Measurements from ENCODE around the gene FAM210B.

The FAM210B gene

GRCh38 chr20:56369179-56369578 is 10.4 kb downstream of the FAM210B start:
- Histone ChIP-seq H3K4me1 (ENCODE audit: control extremely low read depth in 1 of 4, control insufficient read depth in 4 of 4, insufficient read depth in 4 of 4, low read length in 3 of 4) (peaks cover 0 to 6% (median 2%) of the 10 kb centered on the region in 4 experiments), H3K27me3 (replicated peaks in 2 of 5; ENCODE audit: control insufficient read depth in 4 of 5, insufficient read depth in 5 of 5, low read length in 4 of 5) (no peaks in the 10 kb centered on the region), H3K4me3 (ENCODE audit: control insufficient read depth in 1 of 7, extremely low read depth in 1 of 7, insufficient read depth in 4 of 7, low read depth in 2 of 7, low read length in 6 of 7) (no peak overlapping the region), H3K36me3 (ENCODE audit: control insufficient read depth in 4 of 4, insufficient read depth in 4 of 4, low read length in 3 of 4) (peaks cover 2 to 49% (median 34%) of the 10 kb centered on the region in 4 experiments), H3K27ac (ENCODE audit: insufficient read depth in 1 of 2, low read depth in 1 of 2, low read length in 2 of 2, poor library complexity in 1 of 2, severe bottlenecking in 2 of 2) (no peak overlapping the region), H3K9me3 (ENCODE audit: control extremely low read depth in 1 of 5, control insufficient read depth in 4 of 5, insufficient read depth in 2 of 5, low read depth in 1 of 5, low read length in 4 of 5) (no peaks in the 10 kb centered on the region)
- no peak for DNase-seq
- POLR2A ChIA-PET = no interaction called here
- 100% methylated on average over 1 of the region's 4 CpGs for WGBS (ENCODE audit: insufficient coverage)
- CTCF ChIA-PET = no interaction called here

- peaks cover 2 to 61% (median 24%) of the 10 kb centered on the region in 4 experiments for H3K36me3 ChIP-seq (ENCODE audit: control insufficient read depth in 4 of 4, insufficient read depth in 4 of 4, low read length in 3 of 4)
- DNase-seq = no peak
- no peak overlapping the region for H3K27ac ChIP-seq (ENCODE audit: insufficient read depth in 1 of 2, low read depth in 1 of 2, low read length in 2 of 2, poor library complexity in 1 of 2, severe bottlenecking in 2 of 2)
- POLR2A ChIA-PET = no interaction called here
- no peaks in the 10 kb centered on the region for H3K9me3 ChIP-seq (ENCODE audit: control extremely low read depth in 1 of 5, control insufficient read depth in 4 of 5, insufficient read depth in 2 of 5, low read depth in 1 of 5, low read length in 4 of 5)
- CTCF ChIA-PET = interaction anchor here (0.9 to 2.1 kb wide), 6 partner anchors 9 to 93 kb away, joined by 3 to 7 read pairs (median 4); partner anchors contain the start of gene FAM210B
- peaks cover 0 to 20% (median 3%) of the 10 kb centered on the region in 4 experiments for H3K4me1 ChIP-seq (ENCODE audit: control extremely low read depth in 1 of 4, control insufficient read depth in 4 of 4, insufficient read depth in 4 of 4, low read length in 3 of 4)
- no peaks in the 10 kb centered on the region for H3K27me3 ChIP-seq (replicated peaks in 2 of 5; ENCODE audit: control insufficient read depth in 4 of 5, insufficient read depth in 5 of 5, low read length in 4 of 5)
- 92% methylated on average over 6 of the region's 11 CpGs for WGBS (ENCODE audit: insufficient coverage)
- no peak overlapping the region for H3K4me3 ChIP-seq (ENCODE audit: control insufficient read depth in 1 of 7, extremely low read depth in 1 of 7, insufficient read depth in 4 of 7, low read depth in 2 of 7, low read length in 6 of 7)
Observed at GRCh38 chr20:56371977-56372376, 13.2 kb downstream of the FAM210B start.

- Histone ChIP-seq H3K36me3 (ENCODE audit: control insufficient read depth in 4 of 4, insufficient read depth in 4 of 4, low read length in 3 of 4) (peaks cover 4 to 65% (median 22%) of the 10 kb centered on the region in 4 experiments), H3K4me1 (ENCODE audit: control extremely low read depth in 1 of 4, control insufficient read depth in 4 of 4, insufficient read depth in 4 of 4, low read length in 3 of 4) (peaks cover 0 to 21% (median 3%) of the 10 kb centered on the region in 4 experiments), H3K9me3 (ENCODE audit: control extremely low read depth in 1 of 5, control insufficient read depth in 4 of 5, insufficient read depth in 2 of 5, low read depth in 1 of 5, low read length in 4 of 5) (no peaks in the 10 kb centered on the region), H3K27me3 (replicated peaks in 2 of 5; ENCODE audit: control insufficient read depth in 4 of 5, insufficient read depth in 5 of 5, low read length in 4 of 5) (no peaks in the 10 kb centered on the region), H3K4me3 (ENCODE audit: control insufficient read depth in 1 of 7, extremely low read depth in 1 of 7, insufficient read depth in 4 of 7, low read depth in 2 of 7, low read length in 6 of 7) (no peak overlapping the region), H3K27ac (ENCODE audit: insufficient read depth in 1 of 2, low read depth in 1 of 2, low read length in 2 of 2, poor library complexity in 1 of 2, severe bottlenecking in 2 of 2) (no peak overlapping the region)
- ChIA-PET POLR2A (no interaction called here), CTCF (interaction anchor here (1.3 to 2.1 kb wide), 4 partner anchors 8 to 31 kb away, joined by 3 to 7 read pairs (median 6); partner anchors contain the start of gene FAM210B)
- no peak for DNase-seq
- WGBS (ENCODE audit: insufficient coverage) = 75% methylated on average over 1 of the region's 1 CpG
Observed at GRCh38 chr20:56372850-56373249, 14.1 kb downstream of the FAM210B start.

GRCh38 chr20:56373942-56374341 is 15.2 kb downstream of the FAM210B start:
- peak; percentile 81 to 96 (median 94) for DNase-seq
- H3K36me3 ChIP-seq (ENCODE audit: control insufficient read depth in 4 of 4, insufficient read depth in 4 of 4, low read length in 3 of 4) = peaks cover 10 to 76% (median 19%) of the 10 kb centered on the region in 4 experiments
- H3K4me3 ChIP-seq (ENCODE audit: control insufficient read depth in 1 of 7, extremely low read depth in 1 of 7, insufficient read depth in 4 of 7, low read depth in 2 of 7, low read length in 6 of 7) = peak overlapping the region in 1 of 7 experiments; percentile 9
- CTCF ChIA-PET = interaction anchor here (1.2 to 2.9 kb wide), 2 partner anchors 11 to 102 kb away, joined by 3 to 11 read pairs; no protein-coding TSS in a partner anchor
- peak overlapping the region in 1 of 2 experiments; percentile 38 for H3K27ac ChIP-seq (ENCODE audit: insufficient read depth in 1 of 2, low read depth in 1 of 2, low read length in 2 of 2, poor library complexity in 1 of 2, severe bottlenecking in 2 of 2)
- peaks cover 0 to 21% (median 3%) of the 10 kb centered on the region in 4 experiments for H3K4me1 ChIP-seq (ENCODE audit: control extremely low read depth in 1 of 4, control insufficient read depth in 4 of 4, insufficient read depth in 4 of 4, low read length in 3 of 4)
- POLR2A ChIA-PET = no interaction called here
- no peaks in the 10 kb centered on the region for H3K9me3 ChIP-seq (ENCODE audit: control extremely low read depth in 1 of 5, control insufficient read depth in 4 of 5, insufficient read depth in 2 of 5, low read depth in 1 of 5, low read length in 4 of 5)
- no peaks in the 10 kb centered on the region for H3K27me3 ChIP-seq (replicated peaks in 2 of 5; ENCODE audit: control insufficient read depth in 4 of 5, insufficient read depth in 5 of 5, low read length in 4 of 5)
- no CpG with 5 or more reads among the region's 1 CpG for WGBS (ENCODE audit: insufficient coverage)

- 7% methylated on average over 2 of the region's 2 CpGs for WGBS (ENCODE audit: insufficient coverage)
- ChIA-PET CTCF (interaction anchor here (1.1 to 2.9 kb wide), 4 partner anchors 9 to 66 kb away, joined by 3 to 11 read pairs (median 3); no protein-coding TSS in a partner anchor), POLR2A (no interaction called here)
- peak overlapping the region in 1 of 7 experiments; percentile 37 for H3K4me3 ChIP-seq (ENCODE audit: control insufficient read depth in 1 of 7, extremely low read depth in 1 of 7, insufficient read depth in 4 of 7, low read depth in 2 of 7, low read length in 6 of 7)
- H3K9me3 ChIP-seq (ENCODE audit: control extremely low read depth in 1 of 5, control insufficient read depth in 4 of 5, insufficient read depth in 2 of 5, low read depth in 1 of 5, low read length in 4 of 5) = no peaks in the 10 kb centered on the region
- peaks cover 0 to 21% (median 3%) of the 10 kb centered on the region in 4 experiments for H3K4me1 ChIP-seq (ENCODE audit: control extremely low read depth in 1 of 4, control insufficient read depth in 4 of 4, insufficient read depth in 4 of 4, low read length in 3 of 4)
- H3K27ac ChIP-seq (ENCODE audit: insufficient read depth in 1 of 2, low read depth in 1 of 2, low read length in 2 of 2, poor library complexity in 1 of 2, severe bottlenecking in 2 of 2) = peak overlapping the region in 1 of 2 experiments; percentile 39
- peaks cover 3 to 71% (median 13%) of the 10 kb centered on the region in 4 experiments for H3K36me3 ChIP-seq (ENCODE audit: control insufficient read depth in 4 of 4, insufficient read depth in 4 of 4, low read length in 3 of 4)
- no peaks in the 10 kb centered on the region for H3K27me3 ChIP-seq (replicated peaks in 2 of 5; ENCODE audit: control insufficient read depth in 4 of 5, insufficient read depth in 5 of 5, low read length in 4 of 5)
- peak in 2 of 3 donors; percentile 46 to 61 for DNase-seq
Observed at GRCh38 chr20:56376331-56376730, 17.6 kb downstream of the FAM210B start.

- peaks cover 7 to 70% (median 16%) of the 10 kb centered on the region in 4 experiments for H3K36me3 ChIP-seq (ENCODE audit: control insufficient read depth in 4 of 4, insufficient read depth in 4 of 4, low read length in 3 of 4)
- DNase-seq = no peak
- no peak overlapping the region for H3K27ac ChIP-seq (ENCODE audit: insufficient read depth in 1 of 2, low read depth in 1 of 2, low read length in 2 of 2, poor library complexity in 1 of 2, severe bottlenecking in 2 of 2)
- WGBS (ENCODE audit: insufficient coverage) = 100% methylated on average over 1 of the region's 3 CpGs
- no peaks in the 10 kb centered on the region for H3K27me3 ChIP-seq (replicated peaks in 2 of 5; ENCODE audit: control insufficient read depth in 4 of 5, insufficient read depth in 5 of 5, low read length in 4 of 5)
- ChIA-PET CTCF (no interaction called here), POLR2A (no interaction called here)
- peaks cover 0 to 21% (median 3%) of the 10 kb centered on the region in 4 experiments for H3K4me1 ChIP-seq (ENCODE audit: control extremely low read depth in 1 of 4, control insufficient read depth in 4 of 4, insufficient read depth in 4 of 4, low read length in 3 of 4)
- no peak overlapping the region for H3K4me3 ChIP-seq (ENCODE audit: control insufficient read depth in 1 of 7, extremely low read depth in 1 of 7, insufficient read depth in 4 of 7, low read depth in 2 of 7, low read length in 6 of 7)
- H3K9me3 ChIP-seq (ENCODE audit: control extremely low read depth in 1 of 5, control insufficient read depth in 4 of 5, insufficient read depth in 2 of 5, low read depth in 1 of 5, low read length in 4 of 5) = no peaks in the 10 kb centered on the region
Observed at GRCh38 chr20:56378386-56378785, 19.6 kb downstream of the FAM210B start.

- DNase-seq = no peak
- no CpG with 5 or more reads among the region's 1 CpG for WGBS (ENCODE audit: insufficient coverage)
- H3K27me3 ChIP-seq (replicated peaks in 2 of 5; ENCODE audit: control insufficient read depth in 4 of 5, insufficient read depth in 5 of 5, low read length in 4 of 5) = no peaks in the 10 kb centered on the region
- peaks cover 0 to 12% (median 2%) of the 10 kb centered on the region in 4 experiments for H3K4me1 ChIP-seq (ENCODE audit: control extremely low read depth in 1 of 4, control insufficient read depth in 4 of 4, insufficient read depth in 4 of 4, low read length in 3 of 4)
- POLR2A ChIA-PET = interaction anchor here (0.6 kb wide), 1 partner anchor 18 kb away, joined by 3 read pairs; no protein-coding TSS in a partner anchor
- H3K27ac ChIP-seq (ENCODE audit: insufficient read depth in 1 of 2, low read depth in 1 of 2, low read length in 2 of 2, poor library complexity in 1 of 2, severe bottlenecking in 2 of 2) = no peak overlapping the region
- no peak overlapping the region for H3K4me3 ChIP-seq (ENCODE audit: control insufficient read depth in 1 of 7, extremely low read depth in 1 of 7, insufficient read depth in 4 of 7, low read depth in 2 of 7, low read length in 6 of 7)
- CTCF ChIA-PET = interaction anchor here (1.5 kb wide), 1 partner anchor 8 kb away, joined by 5 read pairs; no protein-coding TSS in a partner anchor
- H3K36me3 ChIP-seq (ENCODE audit: control insufficient read depth in 4 of 4, insufficient read depth in 4 of 4, low read length in 3 of 4) = peaks cover 10 to 73% (median 24%) of the 10 kb centered on the region in 4 experiments
- no peaks in the 10 kb centered on the region for H3K9me3 ChIP-seq (ENCODE audit: control extremely low read depth in 1 of 5, control insufficient read depth in 4 of 5, insufficient read depth in 2 of 5, low read depth in 1 of 5, low read length in 4 of 5)
Observed at GRCh38 chr20:56380375-56380774, 21.6 kb downstream of the FAM210B start.

Measured in common myeloid progenitor, CD34-positive (primary cell).